Epithelial cell of esophagus (primary cell): ENCODE results near the gene PSMA6.
"Not testable (repeated sequence)": the region's sequence is repeated elsewhere in the genome, so short reads cannot be mapped to it uniquely, and the experiment has no call there.

Source experiments
- DNase-seq: peaks from one replicate; pipeline ENCODE4 v3.0.0; 2010; ENCODE audit warnings: low read depth
- H3K4me3 ChIP-seq: 2 replicates; pipeline ENCODE4 v1.5.1; 2011; ENCODE audit warnings: mild to moderate bottlenecking, low read length, control low read depth
- TF ChIP-seq, protein P1 (sequence below): IDR thresholded peaks from 2 replicates; pipeline ENCODE4 v1.5.1; 2011; ENCODE audit warnings: low read depth, mild to moderate bottlenecking, low read length, control low read depth, inconsistent platforms; ENCODE audit not compliant: insufficient read depth; ENCODE audit errors: missing control alignments

The PSMA6 gene

DNA sequence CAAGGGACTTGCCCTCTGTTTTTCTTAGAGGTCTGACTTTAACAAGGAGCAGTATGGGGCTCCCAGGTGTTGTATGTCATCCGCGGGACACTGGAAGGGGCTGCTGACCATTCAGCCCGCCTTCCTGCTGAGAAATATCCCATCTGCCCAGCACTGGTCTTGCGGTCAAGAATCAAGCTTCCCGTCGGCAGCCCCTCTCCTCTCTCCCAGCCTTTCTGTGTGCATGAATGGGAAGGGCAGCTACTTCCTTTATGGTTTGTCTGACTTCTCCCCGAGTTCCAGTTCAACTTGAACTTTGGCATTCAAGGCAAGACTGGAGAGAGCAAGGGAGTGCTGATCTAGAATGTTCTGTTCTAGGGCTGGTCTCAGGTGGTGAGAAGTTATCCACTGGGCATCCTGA, 51.5 kb downstream of the PSMA6 start:
- no peak for DNase-seq
- H3K4me3 ChIP-seq: no peak overlapping the region
- TF ChIP-seq, protein P1, sequence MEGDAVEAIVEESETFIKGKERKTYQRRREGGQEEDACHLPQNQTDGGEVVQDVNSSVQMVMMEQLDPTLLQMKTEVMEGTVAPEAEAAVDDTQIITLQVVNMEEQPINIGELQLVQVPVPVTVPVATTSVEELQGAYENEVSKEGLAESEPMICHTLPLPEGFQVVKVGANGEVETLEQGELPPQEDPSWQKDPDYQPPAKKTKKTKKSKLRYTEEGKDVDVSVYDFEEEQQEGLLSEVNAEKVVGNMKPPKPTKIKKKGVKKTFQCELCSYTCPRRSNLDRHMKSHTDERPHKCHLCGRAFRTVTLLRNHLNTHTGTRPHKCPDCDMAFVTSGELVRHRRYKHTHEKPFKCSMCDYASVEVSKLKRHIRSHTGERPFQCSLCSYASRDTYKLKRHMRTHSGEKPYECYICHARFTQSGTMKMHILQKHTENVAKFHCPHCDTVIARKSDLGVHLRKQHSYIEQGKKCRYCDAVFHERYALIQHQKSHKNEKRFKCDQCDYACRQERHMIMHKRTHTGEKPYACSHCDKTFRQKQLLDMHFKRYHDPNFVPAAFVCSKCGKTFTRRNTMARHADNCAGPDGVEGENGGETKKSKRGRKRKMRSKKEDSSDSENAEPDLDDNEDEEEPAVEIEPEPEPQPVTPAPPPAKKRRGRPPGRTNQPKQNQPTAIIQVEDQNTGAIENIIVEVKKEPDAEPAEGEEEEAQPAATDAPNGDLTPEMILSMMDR: no peak

DNA sequence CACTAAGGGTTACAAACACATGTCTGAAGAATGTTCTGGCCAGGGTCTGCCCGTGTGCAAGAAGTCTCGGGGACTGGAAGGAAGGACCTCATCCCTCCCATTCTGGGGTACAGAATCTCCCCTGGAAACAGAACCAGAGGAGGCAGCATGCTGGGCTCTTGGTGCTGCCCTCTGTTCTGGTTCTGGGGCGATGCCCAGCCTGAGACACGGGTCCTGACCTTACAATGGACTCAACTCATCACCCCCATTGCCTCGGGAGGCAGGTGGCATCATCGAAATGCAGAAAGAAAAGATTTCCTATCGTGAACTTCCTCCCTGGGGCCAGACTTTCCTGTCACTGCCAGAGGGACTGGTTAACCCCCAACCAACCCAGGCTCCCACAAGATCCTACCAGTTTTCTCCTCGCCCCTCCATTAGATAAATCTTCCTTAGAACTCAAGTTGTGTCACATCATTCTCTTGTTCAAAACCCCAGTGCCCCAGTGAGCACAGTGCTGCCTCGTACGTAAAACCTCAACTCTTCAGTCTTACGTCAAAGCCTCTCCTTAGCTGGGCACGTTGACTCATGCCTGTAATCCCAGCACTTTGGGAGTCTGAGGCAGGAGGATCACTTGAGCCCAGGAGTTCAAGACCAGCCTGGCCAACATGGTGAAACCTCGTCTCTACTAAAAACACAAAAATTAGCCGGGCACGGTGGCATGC, 52.1 kb downstream of the PSMA6 start:
- no peak overlapping the region for H3K4me3 ChIP-seq
- TF ChIP-seq, protein P1: no peak

DNA sequence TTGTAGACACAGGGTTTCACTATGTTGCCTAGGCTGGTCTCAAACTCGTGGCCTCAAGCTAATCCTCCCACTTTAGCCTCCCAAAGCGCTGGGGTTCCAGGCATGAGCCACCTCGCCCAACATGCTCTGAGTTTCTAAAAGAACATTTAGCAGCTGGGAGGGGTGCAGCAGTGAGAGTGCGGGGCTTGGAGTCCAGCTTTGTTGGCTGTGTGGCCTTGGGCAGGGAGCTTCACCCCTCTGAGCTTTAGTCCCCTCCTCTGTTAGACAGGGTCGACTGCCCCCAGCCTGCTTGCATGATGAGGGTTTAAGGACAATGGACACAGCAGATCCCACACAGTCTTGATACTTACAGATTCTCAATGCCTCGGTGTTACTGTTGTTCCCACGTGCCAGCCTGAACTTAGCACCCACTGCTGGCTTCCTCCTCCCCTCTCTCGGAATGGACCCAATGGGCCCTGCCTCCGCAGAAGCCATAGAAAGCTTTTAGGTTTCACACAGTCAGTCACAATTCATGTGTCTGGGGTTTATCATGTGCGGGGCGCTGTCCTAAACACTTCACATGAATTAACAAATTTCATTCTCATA, 54.6 kb downstream of the PSMA6 start:
- DNase-seq: no peak
- H3K4me3 ChIP-seq: no peak overlapping the region
- TF ChIP-seq, protein P1: no peak

More for the DNA sequence above, 52.1 kb downstream of the PSMA6 start:
- DNase-seq: no peak

DNA sequence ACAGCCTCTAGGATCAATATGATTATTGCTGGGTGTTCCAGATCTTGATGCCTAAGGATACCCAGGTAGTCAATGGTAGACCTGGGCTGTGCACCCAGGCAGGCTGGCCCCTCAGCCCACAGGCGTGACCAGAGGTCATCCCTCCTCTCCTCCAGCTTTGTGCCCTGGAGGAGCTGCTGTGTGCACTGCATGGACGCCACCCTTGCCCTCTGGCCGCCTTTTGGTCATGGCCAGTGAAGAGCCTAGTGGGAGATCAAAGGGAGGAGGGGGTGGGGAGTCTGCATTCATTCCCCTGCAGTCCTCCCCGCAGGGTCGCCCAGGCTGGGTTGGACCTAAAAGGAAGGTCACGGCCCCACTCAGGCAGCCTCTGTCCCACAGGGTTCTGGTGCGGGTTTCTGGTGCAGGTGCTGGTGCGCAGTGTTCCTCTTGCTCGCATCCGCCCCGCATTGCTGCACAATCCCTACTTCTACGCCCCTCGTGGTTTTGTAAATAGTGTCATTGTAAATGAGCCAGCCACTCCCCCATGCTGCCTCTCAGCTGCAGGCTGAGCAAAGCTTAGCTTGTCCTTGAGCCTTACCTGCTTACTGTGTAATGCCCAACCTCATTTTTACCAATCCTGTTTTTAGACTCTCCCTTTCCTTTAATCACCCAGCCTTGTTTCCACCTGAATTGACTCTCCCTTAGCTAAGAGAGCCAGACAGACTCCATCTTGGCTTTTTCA, 55.3 kb downstream of the PSMA6 start:
- TF ChIP-seq, protein P1: no peak
- H3K4me3 ChIP-seq: no peak overlapping the region
- DNase-seq: no peak

DNA sequence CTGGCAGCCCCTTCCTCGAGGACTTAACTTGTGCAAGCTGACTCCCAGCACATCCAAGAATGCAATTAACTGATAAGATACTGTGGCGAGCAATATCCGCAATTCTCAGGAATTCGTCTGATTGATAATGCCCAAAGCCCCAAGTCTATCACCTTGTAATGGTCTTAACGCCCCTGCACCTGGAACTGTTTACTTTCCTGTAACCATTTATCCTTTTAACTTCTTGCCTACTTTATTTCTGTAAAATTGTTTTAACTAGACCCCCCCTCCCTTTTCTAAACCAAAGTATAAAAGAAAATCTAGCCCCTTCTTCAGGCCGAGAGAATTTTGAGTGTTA, 55.8 kb downstream of the PSMA6 start:
- not testable (repeated sequence) for H3K4me3 ChIP-seq, DNase-seq

DNA sequence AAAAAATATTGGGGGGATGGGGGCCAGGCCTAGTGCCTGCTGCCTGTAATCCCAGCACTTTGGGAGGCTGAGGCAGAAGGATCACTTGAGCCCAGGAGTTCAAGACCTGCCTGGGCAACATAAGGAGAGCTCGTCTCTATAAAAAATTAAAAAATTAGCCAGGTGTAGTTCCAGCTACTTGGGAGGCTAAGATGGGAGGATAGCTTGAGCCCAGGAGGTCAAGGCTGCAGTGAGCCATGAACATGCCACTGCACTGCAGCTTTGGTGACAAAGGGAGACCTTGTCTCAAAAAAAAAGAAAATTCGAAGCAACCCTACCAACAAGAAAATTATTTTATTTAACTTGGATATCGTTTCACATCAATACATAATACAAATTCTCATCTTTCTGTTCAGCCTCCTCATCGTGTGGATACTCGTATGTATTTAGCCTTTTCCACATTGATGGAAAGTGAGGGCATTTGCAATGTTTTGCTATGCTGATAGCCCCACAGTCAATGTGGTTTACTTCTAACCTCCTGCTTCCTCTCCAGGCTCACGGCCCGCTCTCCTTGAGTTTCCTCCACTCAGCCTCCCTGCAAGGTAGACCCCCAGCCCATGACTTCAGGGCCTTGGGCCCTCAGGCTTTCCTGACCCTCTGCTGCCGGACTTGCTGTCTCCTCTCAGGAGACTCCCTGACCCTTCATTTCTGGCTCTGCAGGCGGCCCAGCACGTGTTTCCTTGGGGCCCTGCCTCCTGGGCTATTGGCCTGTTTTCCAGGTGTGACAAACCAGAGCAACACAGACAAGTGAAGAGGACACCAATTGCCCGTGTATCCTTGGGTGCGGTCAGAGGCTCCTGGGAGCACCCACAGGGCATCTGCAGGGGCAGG, 57.5 kb downstream of the PSMA6 start:
- no peak for DNase-seq
- H3K4me3 ChIP-seq: no peak overlapping the region
- TF ChIP-seq, protein P1: no peak

DNA sequence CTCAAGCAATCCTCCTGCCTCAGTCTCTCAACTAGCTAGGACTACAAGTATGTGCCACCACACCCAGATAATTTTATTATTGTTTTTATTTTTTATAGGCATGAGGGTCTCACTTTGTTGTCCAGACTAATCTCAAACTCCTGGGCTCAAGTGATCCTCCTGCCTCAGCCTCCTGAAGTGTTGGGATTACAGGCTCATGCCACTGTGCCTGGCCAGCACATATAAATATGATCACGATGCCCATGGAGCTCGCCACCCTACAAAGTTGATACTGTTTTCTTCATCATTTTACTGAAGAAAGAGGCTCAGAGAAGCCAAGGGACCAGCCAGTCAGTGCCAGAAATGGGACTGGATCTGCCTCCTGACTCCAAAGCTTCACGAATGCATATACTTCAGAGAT, 59.3 kb downstream of the PSMA6 start:
- DNase-seq: no peak
- TF ChIP-seq, protein P1: no peak
- no peak overlapping the region for H3K4me3 ChIP-seq
